ENCODE results near the gene REL. TPM values are rescaled to one million over a fixed set of nuclear protein-coding genes. Genes with fewer than 3 reads are reported as not detected.

Gene REL
- total RNA-seq, 2 donors from 2014 or later, result 23.3 to 93.0 TPM

- ATAC-seq (no peak), DNase-seq (ENCODE audit: low spot score in 2 of 2) (no peak)
- peak overlapping the region in 1 of 2 donors; percentile 9 for H3K27ac Mint-ChIP-seq
- no peaks in the 10 kb centered on the region for H3K9me3 Mint-ChIP-seq
- peaks cover 0 to 9% of the 10 kb centered on the region in 2 donors for H3K36me3 Mint-ChIP-seq
Observed at GRCh38 chr2:60964651-60965498, 83.5 kb downstream of the REL start.

- Mint-ChIP-seq H3K9me3 (no peaks in the 10 kb centered on the region), H3K36me3 (peaks cover 0 to 9% of the 10 kb centered on the region in 2 donors), H3K27ac (peak overlapping the region in 1 of 2 donors; percentile 9)
- DNase-seq (ENCODE audit: low spot score in 2 of 2), result no peak
- no peak for ATAC-seq
Observed at GRCh38 chr2:60965499-60965785, 84.1 kb downstream of the REL start.

GRCh38 chr2:60966507-60967405 lies 85.4 kb downstream of the REL start:
- no peak for ATAC-seq
- no peak for DNase-seq (ENCODE audit: low spot score in 2 of 2)
- peaks cover 0 to 9% of the 10 kb centered on the region in 2 donors for H3K36me3 Mint-ChIP-seq
- no peak overlapping the region for H3K27ac Mint-ChIP-seq
- no peaks in the 10 kb centered on the region for H3K9me3 Mint-ChIP-seq

GRCh38 chr2:60972889-60973656 lies 91.7 kb downstream of the REL start:
- Mint-ChIP-seq H3K27ac (peak overlapping the region in 1 of 2 donors; percentile 41), H3K36me3 (no peaks in the 10 kb centered on the region), H3K9me3 (no peaks in the 10 kb centered on the region)
- DNase-seq (ENCODE audit: low spot score in 2 of 2) (no peak), ATAC-seq (no peak)

GRCh38 chr2:60973705-60974104 lies 92.3 kb downstream of the REL start:
- Mint-ChIP-seq H3K36me3 (no peaks in the 10 kb centered on the region), H3K27ac (peak overlapping the region in 1 of 2 donors; percentile 41), H3K9me3 (no peaks in the 10 kb centered on the region)
- ATAC-seq (no peak), DNase-seq (ENCODE audit: low spot score in 2 of 2) (no peak)

- no peaks in the 10 kb centered on the region for H3K36me3 Mint-ChIP-seq
- no peaks in the 10 kb centered on the region for H3K9me3 Mint-ChIP-seq
- H3K27ac Mint-ChIP-seq, result no peak overlapping the region
- ATAC-seq (no peak), DNase-seq (ENCODE audit: low spot score in 2 of 2) (no peak)
Observed at GRCh38 chr2:60974652-60975051, 93.3 kb downstream of the REL start.

Other genes starting within 250 kb of the REL start
- gene PAPOLG, start 125.3 kb upstream of the REL start, total RNA-seq, result 10 to 100 TPM; 14.2 to 24.4 TPM
- 10 to 100 TPM; 14.4 to 20.7 TPM for gene PEX13, start 136.1 kb downstream of the REL start, total RNA-seq
- gene PUS10, start 136.7 kb downstream of the REL start, total RNA-seq, result 10 to 100 TPM in 1 of 2 donors, 1 to 10 TPM in 1; 8.5 to 13.4 TPM
- 1 to 10 TPM; 2.9 to 5.6 TPM for gene SANBR, start 184.3 kb downstream of the REL start, total RNA-seq

Data from activated naive CD4-positive, alpha-beta T cell treated with anti-CD3 and anti-CD28 coated beads, Interleukin-2, amount 50 U/mL, for 72 hours (primary cell).